ENCODE results near the gene GGCT.

GGCT gene

GRCh38 chr7:30504301-30505173, at the start of gene GGCT:
GGCT (minus strand) TSS chr7:30504829; CDS start chr7:30504709, 120 bp downstream.
- H3K4me3 ChIP-seq, result peak within 1 kb of the TSS; percentile 82
- no peak for TF ChIP-seq CTCF (IDR thresholded peaks at IDR 0.05)
- peak within 1 kb of the TSS; percentile 87 to 91 for H3K27ac ChIP-seq
- peak; percentile 99 for DNase-seq (ENCODE audit: low spot score)

- no peak for DNase-seq (ENCODE audit: low spot score)
- H3K27ac ChIP-seq, result no peak overlapping the region
- no peak overlapping the region for H3K4me3 ChIP-seq
- TF ChIP-seq CTCF (IDR thresholded peaks at IDR 0.05), result no peak
Observed at GRCh38 chr7:30553546-30553945, 48.9 kb upstream of the GGCT start.

- TF ChIP-seq CTCF (IDR thresholded peaks at IDR 0.05), result no peak
- H3K27ac ChIP-seq, result no peak overlapping the region
- DNase-seq (ENCODE audit: low spot score), result no peak
Observed at GRCh38 chr7:30553141-30553540, 48.5 kb upstream of the GGCT start.

GRCh38 chr7:30552330-30552729, 47.7 kb upstream of the GGCT start:
- TF ChIP-seq CTCF (IDR thresholded peaks at IDR 0.05), result no peak
- Histone ChIP-seq H3K27ac (no peak overlapping the region), H3K4me3 (no peak overlapping the region)
- DNase-seq (ENCODE audit: low spot score), result no peak

More at GRCh38 chr7:30553141-30553540, 48.5 kb upstream of the GGCT start:
- H3K4me3 ChIP-seq, result no peak overlapping the region

GRCh38 chr7:30549931-30550493, 45.4 kb upstream of the GGCT start:
- Histone ChIP-seq H3K4me3 (no peak overlapping the region), H3K27ac (no peak overlapping the region)
- no peak for TF ChIP-seq CTCF (IDR thresholded peaks at IDR 0.05)
- no peak for DNase-seq (ENCODE audit: low spot score)

- DNase-seq (ENCODE audit: low spot score), result no peak
- Histone ChIP-seq H3K27ac (peak overlapping the region in 1 of 2 donors; percentile 7), H3K4me3 (no peak overlapping the region)
- peak; percentile 58 for TF ChIP-seq CTCF (IDR thresholded peaks at IDR 0.05)
Observed at GRCh38 chr7:30548845-30549244, 44.2 kb upstream of the GGCT start.

GRCh38 chr7:30546596-30546995, 42.0 kb upstream of the GGCT start:
- TF ChIP-seq CTCF (IDR thresholded peaks at IDR 0.05), result no peak
- H3K4me3 ChIP-seq, result no peak overlapping the region
- H3K27ac ChIP-seq, result no peak overlapping the region
- DNase-seq (ENCODE audit: low spot score), result no peak
